ENCODE data around the gene ADAM22. TPM values are rescaled to one million over a fixed set of nuclear protein-coding genes. Genes with fewer than 3 reads are reported as not detected.

ADAM22 gene
- total and polyA plus RNA-seq, 2 experiments from 2014 or later: 1.6 to 9.8 TPM

DNA sequence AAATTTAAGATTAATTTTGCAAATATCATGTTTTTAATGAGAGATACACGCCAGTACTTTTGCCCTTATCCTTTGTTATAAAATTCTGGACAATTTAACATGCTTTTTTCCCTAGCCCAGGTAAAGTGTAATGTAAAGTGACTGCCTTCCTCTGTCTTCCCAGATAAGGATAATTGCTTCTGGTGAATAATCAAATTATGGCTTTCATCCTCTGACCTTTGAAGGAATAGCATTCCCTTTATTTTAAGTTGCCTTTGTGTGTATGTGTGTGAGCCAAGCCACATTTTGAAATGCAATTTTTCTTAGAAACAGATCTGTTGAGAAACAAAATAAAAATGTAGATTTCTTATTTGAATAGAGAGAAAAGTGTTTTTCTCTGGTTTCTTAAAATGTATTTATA lies 107.5 kb downstream of the ADAM22 start:
- TF ChIP-seq, protein P1, sequence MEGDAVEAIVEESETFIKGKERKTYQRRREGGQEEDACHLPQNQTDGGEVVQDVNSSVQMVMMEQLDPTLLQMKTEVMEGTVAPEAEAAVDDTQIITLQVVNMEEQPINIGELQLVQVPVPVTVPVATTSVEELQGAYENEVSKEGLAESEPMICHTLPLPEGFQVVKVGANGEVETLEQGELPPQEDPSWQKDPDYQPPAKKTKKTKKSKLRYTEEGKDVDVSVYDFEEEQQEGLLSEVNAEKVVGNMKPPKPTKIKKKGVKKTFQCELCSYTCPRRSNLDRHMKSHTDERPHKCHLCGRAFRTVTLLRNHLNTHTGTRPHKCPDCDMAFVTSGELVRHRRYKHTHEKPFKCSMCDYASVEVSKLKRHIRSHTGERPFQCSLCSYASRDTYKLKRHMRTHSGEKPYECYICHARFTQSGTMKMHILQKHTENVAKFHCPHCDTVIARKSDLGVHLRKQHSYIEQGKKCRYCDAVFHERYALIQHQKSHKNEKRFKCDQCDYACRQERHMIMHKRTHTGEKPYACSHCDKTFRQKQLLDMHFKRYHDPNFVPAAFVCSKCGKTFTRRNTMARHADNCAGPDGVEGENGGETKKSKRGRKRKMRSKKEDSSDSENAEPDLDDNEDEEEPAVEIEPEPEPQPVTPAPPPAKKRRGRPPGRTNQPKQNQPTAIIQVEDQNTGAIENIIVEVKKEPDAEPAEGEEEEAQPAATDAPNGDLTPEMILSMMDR (IDR thresholded peaks at IDR 0.05; ENCODE audit: poor library complexity): no peak
- TF ChIP-seq EZH2phosphoT487 (IDR thresholded peaks at IDR 0.05; ENCODE audit: low read depth, severe bottlenecking, unreplicated experiment) (no peak), EZH2 (IDR thresholded peaks at IDR 0.05; ENCODE audit: borderline replicate concordance) (no peak)
- no peaks in the 10 kb centered on the region for H3K4me1 ChIP-seq (ENCODE audit: insufficient read depth)
- no peak for DNase-seq (ENCODE audit: low spot score)
- H4K20me1 ChIP-seq (ENCODE audit: insufficient read depth, poor library complexity, severe bottlenecking): no peaks in the 10 kb centered on the region
- no peak overlapping the region for H2AFZ ChIP-seq
- H3K27ac ChIP-seq: no peak overlapping the region
- no peak overlapping the region for H3K4me3 ChIP-seq
- H3K36me3 ChIP-seq (replicated peaks; ENCODE audit: insufficient read depth, low read depth): no peaks in the 10 kb centered on the region
- no peaks in the 10 kb centered on the region for H3K9me3 ChIP-seq (ENCODE audit: low read depth)
- H3K4me2 ChIP-seq: no peak overlapping the region
- 76% methylated on average over 1 of the region's 1 CpG for WGBS (ENCODE audit: low lambda C conversion rate, missing lambda C conversion rate)
- no peaks in the 10 kb centered on the region for H3K27me3 ChIP-seq
- no peaks in the 10 kb centered on the region for H3K9me2 ChIP-seq (replicated peaks; ENCODE audit: insufficient read depth)
- H3K79me2 ChIP-seq: no peaks in the 10 kb centered on the region

DNA sequence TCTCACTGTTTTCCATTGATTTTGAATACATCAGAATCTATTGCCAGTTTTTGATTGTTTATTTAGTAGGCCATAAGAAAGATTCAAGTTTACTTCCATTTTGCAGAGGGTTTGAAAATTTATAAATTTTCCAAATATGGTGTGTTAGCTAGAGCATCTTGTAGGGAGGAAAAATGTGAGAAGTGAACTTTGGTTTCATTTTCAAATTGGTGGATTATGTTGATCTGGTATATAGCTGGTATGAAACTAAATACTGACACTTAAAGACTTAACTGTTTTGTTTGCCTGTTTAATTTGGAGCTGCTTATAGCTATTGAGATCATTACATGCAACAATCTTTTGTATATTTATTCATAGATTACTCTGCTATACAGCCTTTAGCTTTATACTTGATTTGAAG lies 108.1 kb downstream of the ADAM22 start:
- H4K20me1 ChIP-seq (ENCODE audit: insufficient read depth, poor library complexity, severe bottlenecking): no peaks in the 10 kb centered on the region

DNA sequence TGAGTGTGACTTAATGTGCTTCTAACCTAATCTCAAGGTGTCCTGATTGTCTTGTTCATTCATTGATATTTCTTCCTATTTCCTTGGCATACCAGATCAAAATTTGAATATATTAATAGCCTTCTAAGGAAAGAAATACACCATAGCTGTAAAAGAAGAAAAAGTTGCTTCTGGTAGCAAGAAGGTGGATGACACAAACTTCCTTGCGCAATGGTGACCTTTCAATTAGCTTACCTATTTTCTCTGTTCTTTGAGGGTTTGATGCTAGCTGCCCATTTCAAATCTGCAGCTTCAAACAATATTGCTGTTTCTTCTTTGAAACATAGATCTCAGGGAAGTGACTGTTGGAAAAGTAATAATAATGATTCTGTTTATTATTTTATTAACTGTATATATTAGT lies 108.8 kb downstream of the ADAM22 start:
- H3K4me2 ChIP-seq: no peak overlapping the region
- WGBS (ENCODE audit: low lambda C conversion rate, missing lambda C conversion rate): 97% methylated on average over 1 of the region's 1 CpG

More for the DNA sequence above, 108.1 kb downstream of the ADAM22 start:
- Histone ChIP-seq H3K4me2 (no peak overlapping the region), H3K4me3 (no peak overlapping the region), H3K79me2 (no peaks in the 10 kb centered on the region), H3K27me3 (no peaks in the 10 kb centered on the region), H3K4me1 (ENCODE audit: insufficient read depth) (no peaks in the 10 kb centered on the region), H2AFZ (no peak overlapping the region), H3K27ac (no peak overlapping the region), H3K36me3 (replicated peaks; ENCODE audit: insufficient read depth, low read depth) (no peaks in the 10 kb centered on the region), H3K9me2 (replicated peaks; ENCODE audit: insufficient read depth) (no peaks in the 10 kb centered on the region), H3K9me3 (ENCODE audit: low read depth) (no peaks in the 10 kb centered on the region)
- TF ChIP-seq EZH2 (IDR thresholded peaks at IDR 0.05; ENCODE audit: borderline replicate concordance): no peak
- TF ChIP-seq, protein P1 (IDR thresholded peaks at IDR 0.05; ENCODE audit: poor library complexity): no peak
- TF ChIP-seq EZH2phosphoT487 (IDR thresholded peaks at IDR 0.05; ENCODE audit: low read depth, severe bottlenecking, unreplicated experiment): no peak
- DNase-seq (ENCODE audit: low spot score): no peak

More for the DNA sequence above, 108.8 kb downstream of the ADAM22 start:
- DNase-seq (ENCODE audit: low spot score): no peak
- no peaks in the 10 kb centered on the region for H4K20me1 ChIP-seq (ENCODE audit: insufficient read depth, poor library complexity, severe bottlenecking)
- no peaks in the 10 kb centered on the region for H3K9me3 ChIP-seq (ENCODE audit: low read depth)
- no peaks in the 10 kb centered on the region for H3K27me3 ChIP-seq
- no peaks in the 10 kb centered on the region for H3K79me2 ChIP-seq
- no peak overlapping the region for H3K27ac ChIP-seq
- H3K4me1 ChIP-seq (ENCODE audit: insufficient read depth): no peaks in the 10 kb centered on the region
- H2AFZ ChIP-seq: no peak overlapping the region
- no peak overlapping the region for H3K4me3 ChIP-seq
- H3K36me3 ChIP-seq (replicated peaks; ENCODE audit: insufficient read depth, low read depth): no peaks in the 10 kb centered on the region
- no peaks in the 10 kb centered on the region for H3K9me2 ChIP-seq (replicated peaks; ENCODE audit: insufficient read depth)
- TF ChIP-seq, protein P1 (IDR thresholded peaks at IDR 0.05; ENCODE audit: poor library complexity): no peak
- TF ChIP-seq EZH2phosphoT487 (IDR thresholded peaks at IDR 0.05; ENCODE audit: low read depth, severe bottlenecking, unreplicated experiment) (no peak), EZH2 (IDR thresholded peaks at IDR 0.05; ENCODE audit: borderline replicate concordance) (no peak)

Data from hepatocyte (in vitro differentiated cells).